Adipose tissue (tissue), 3 donors: Measurements from ENCODE around the gene MUC6. TPM values are rescaled to one million over a fixed set of nuclear protein-coding genes. Genes with fewer than 3 reads are reported as not detected.

Source experiments
- H3K27ac ChIP-seq: one replicate; pipeline ENCODE4 v1.5.1; 2013; ENCODE audit warnings: low read depth, low read length
- WGBS, 3 donors: extraction: QIAGEN DNeasy Blood & Tissue Kit; methylation state at CpG; one replicate each; pipeline ENCODE4 v1.1.7; 2013; 5-methylcytosine and 5-hydroxymethylcytosine counted together
- polyA plus RNA-seq, 3 donors: library from polyadenylated mRNA; stranded (reverse); fragments of 200-250 nt; gene quantifications; one replicate each; pipeline ENCODE4 v1.2.3, GENCODE V29; 2013
- donor health status: healthy with polysubstance abuse.
- donor health status: Bipolar disorder and iron deficiency.
- donor health status: healthy.

MUC6 gene
- polyA plus RNA-seq, 3 donors, result 6.2 to 10.6 TPM; not detected in 1

DNA sequence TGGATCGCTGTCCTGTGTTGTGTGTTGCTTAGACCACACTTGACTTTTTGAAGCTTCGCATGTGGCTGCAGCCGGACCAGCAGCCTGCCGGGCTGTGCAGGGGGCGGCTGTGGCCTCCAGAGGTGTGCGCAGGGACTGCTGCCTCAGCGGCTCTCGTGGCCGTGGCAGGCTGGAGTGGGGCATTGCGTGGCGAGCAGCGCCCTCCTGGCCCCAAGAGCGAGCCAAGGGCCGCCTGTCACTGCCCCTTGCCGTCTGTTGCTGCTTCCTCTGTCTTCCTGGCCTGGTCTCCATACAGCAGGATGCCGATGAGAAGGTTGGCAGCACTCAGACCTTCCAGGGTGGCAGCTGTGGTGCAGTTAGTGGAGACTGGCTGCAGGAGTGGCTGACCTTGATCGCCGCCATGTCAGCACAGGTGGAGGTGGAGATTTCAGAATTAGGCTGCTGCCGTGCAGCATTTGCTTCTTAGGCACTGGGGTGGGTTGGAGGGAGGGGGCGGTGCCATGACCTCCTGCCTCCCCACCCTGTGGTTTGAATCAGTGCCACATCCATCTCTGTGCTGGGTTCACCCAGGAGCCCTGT is 34.0 kb downstream of the MUC6 start:
- 81 to 93% (median 93%) methylated on average over 20 of the region's 20 CpGs for WGBS, 3 donors
- H3K27ac ChIP-seq, result no peak overlapping the region

GRCh38 chr11:1001617-1002405 is 34.7 kb downstream of the MUC6 start:
- 93 to 95% (median 93%) methylated on average over 32 of the region's 32 CpGs for WGBS, 3 donors
- no peak overlapping the region for H3K27ac ChIP-seq

DNA sequence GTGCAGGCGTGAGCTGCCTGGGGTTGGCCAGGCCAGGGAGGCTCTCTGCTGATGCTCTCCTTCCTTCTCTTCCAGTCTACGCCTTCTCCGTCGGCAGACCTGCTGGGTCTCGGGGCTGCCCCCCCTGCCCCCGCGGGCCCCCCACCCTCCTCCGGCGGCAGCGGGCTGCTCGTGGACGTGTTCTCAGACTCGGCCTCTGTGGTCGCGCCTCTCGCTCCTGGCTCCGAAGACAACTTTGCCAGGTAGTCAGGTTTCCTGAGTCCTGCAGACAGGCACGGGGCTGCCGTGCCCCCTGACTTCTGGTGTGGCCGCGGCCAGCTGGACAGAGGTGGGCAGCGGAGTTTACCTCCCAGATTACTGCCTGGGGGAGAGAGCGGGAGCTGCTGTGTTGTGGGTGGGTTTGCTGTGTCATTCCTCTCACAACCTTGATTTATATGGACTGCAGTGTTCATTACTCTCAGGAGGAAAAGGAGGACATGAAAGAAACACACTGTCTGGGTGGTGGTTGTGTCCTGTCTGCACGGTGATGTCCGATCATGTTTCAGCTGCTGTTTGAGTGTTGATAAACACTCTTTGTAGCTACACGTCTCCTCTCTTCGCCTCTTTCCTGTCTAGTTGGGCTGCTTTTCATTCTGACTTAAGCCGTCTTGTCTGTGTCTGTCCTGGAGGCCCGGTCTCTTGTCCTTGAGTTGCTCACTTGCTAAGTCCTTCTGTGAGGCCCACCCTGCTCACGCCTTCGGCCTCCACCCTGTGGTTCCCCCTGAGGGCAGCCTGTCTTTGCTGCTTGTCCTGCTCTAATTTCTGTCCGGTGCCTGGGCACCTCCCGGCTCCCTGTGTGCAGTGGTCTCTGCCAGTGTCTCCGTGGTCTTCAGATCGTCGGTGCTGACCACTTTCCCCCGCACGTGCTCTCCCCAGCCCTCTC is 35.9 kb downstream of the MUC6 start:
- H3K27ac ChIP-seq, result no peak overlapping the region
- WGBS, 3 donors, result 89 to 92% (median 91%) methylated on average over 29 to 38 of the region's 38 CpGs

- H3K27ac ChIP-seq, result no peak overlapping the region
- 93 to 96% (median 95%) methylated on average over 10 of the region's 10 CpGs for WGBS, 3 donors
These were observed 37.5 kb downstream of the MUC6 start for GRCh38 chr11:999009-999408.

GRCh38 chr11:997907-998306 is 38.6 kb downstream of the MUC6 start:
- WGBS, 3 donors, result 92 to 97% (median 95%) methylated on average over 14 of the region's 14 CpGs
- no peak overlapping the region for H3K27ac ChIP-seq

DNA sequence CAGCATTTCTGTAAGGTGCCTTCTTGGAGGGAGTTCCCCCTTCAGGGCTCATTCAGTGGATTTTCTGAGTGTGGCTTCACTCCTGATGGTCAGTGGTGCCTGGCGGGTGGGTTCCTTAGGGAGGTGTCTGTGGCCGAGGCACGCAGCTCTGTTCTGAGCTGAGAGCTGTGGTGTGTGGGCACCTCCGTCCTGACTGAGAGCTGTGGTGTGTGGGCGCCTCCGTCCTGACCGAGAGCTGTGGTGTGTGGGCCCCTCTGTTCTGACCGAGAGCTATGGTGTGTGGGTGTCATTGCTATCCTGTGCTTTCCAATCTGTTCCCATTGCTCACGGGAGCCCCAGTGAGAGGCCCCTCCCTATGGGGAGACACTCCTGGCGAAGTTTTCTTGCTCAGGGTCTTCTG is 39.8 kb downstream of the MUC6 start:
- no peak overlapping the region for H3K27ac ChIP-seq
- 92 to 94% (median 92%) methylated on average over 10 of the region's 10 CpGs for WGBS, 3 donors

DNA sequence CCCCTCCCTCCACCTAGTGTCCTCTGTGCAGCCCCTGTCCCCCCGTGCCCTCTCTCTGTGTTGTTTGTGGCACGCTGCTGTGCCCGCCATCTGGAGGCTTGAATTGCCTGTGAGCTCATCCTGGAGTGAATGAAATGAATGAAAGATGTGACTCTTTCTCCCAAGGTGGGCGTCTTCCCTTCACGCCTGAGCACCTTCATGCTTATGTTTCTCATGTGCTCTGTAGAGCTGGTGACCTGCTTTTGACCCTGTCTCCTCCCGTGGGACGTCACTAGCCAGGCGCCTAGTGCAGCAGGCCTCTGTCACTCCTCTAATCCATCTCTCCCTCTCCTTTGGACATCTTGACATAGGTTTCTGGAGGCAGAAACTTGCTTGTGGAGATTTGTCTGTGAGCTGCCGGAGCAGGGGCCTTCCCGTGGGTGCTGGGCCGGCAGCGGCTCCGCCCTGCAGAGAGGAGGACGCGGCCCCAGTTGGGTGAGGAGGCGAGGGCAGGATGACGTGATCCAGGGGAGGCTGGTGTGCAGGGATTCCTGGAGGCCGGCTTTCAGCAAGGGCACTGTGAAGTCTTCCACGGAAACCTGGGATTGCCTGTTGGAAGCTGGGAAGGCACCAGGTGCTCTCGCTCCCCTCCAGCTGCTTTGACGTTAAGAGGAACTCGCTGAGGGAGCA is 40.6 kb downstream of the MUC6 start:
- whole genome bisulfite sequencing, 3 donors, result 70 to 80% (median 71%) methylated on average over 22 of the region's 22 CpGs
- H3K27ac ChIP-seq, result no peak overlapping the region

GRCh38 chr11:995044-995751 is 41.3 kb downstream of the MUC6 start:
- WGBS, 3 donors, result 80 to 97% (median 80%) methylated on average over 14 to 16 of the region's 16 CpGs

GRCh38 chr11:993632-994167 is 42.8 kb downstream of the MUC6 start:
- no peak overlapping the region for H3K27ac ChIP-seq
- 92 to 93% (median 93%) methylated on average over 33 to 35 of the region's 35 CpGs for WGBS, 3 donors

More at GRCh38 chr11:995044-995751, 41.3 kb downstream of the MUC6 start:
- no peak overlapping the region for H3K27ac ChIP-seq

- H3K27ac ChIP-seq, result no peak overlapping the region
- WGBS, 3 donors, result 94 to 96% (median 95%) methylated on average over 16 of the region's 16 CpGs
These were observed 43.9 kb downstream of the MUC6 start for GRCh38 chr11:992577-992976.

DNA sequence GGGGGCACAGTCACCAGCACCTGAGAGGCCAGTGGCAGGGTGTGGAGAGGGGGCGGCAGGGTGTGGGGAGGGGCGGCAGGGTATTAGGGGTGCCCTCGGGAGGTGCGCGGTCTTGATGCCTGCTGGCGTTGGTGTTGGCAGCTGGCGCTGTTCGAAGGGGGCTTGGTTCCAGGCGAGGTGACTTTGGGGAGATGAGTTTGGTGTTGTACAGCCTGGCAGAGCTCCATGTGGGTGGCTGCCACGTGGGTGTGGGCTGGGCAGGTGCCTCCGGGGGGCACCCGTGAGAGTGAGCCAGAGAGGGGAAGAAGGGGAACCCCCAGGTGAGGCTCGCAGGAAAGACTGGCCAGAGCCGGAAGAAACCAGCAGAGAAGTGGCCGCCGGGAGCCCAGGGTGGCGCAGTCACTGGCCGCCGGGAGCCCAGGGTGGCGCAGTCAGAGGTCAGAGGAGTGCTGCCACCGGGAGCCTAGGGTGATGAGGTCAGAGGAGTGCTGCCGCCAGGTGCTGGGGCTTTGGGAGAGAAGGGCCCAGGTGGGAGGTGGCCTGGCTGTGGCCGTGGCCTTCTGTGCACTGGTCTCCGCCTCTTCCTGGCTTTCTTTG is 44.7 kb downstream of the MUC6 start:
- no peak overlapping the region for H3K27ac ChIP-seq
- WGBS, 3 donors, result 69 to 87% (median 74%) methylated on average over 21 to 24 of the region's 24 CpGs

DNA sequence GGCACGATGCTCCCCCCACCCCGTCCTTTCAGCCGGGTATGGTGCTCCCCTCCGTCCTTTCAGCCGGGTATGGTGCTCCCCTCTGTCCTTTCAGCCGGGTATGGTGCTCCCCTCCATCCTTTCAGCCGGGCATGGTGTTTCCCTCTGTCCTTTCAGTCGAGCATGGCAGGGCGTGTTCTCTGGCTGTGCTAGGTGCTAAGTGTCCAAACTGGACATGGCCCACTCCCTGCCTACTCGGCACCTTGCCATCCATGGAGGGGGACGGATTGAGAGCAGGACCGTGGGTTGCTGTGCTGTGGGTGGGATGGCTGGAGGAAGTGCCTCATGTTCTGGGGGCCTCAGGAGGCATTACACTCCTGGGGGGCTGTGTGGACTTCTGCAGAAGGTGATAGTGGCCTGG is 45.5 kb downstream of the MUC6 start:
- WGBS, 3 donors, result 82 to 87% (median 85%) methylated on average over 12 of the region's 12 CpGs
- H3K27ac ChIP-seq, result no peak overlapping the region

DNA sequence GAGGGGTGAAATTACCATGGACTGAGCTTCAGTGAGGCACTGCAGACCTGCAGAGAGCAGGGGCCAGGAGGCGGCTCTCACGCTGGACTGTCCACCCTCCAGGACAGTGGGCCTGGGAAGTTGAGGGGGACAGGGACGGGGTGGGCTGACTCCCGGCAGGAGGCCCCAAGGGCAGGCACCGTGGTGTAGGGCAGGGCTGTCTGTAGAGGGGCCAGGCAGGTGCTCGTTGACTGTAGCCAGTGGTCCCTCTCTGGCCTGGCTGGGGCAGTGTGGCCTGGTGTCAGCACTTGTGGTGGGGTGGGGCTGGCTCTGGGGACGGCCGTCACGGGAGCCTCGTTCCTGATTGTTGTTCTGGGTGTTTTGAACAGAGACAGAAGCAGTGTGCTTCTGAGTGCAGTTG is 46.4 kb downstream of the MUC6 start:
- H3K27ac ChIP-seq, result no peak overlapping the region
- 78 to 89% (median 87%) methylated on average over 10 of the region's 10 CpGs for WGBS, 3 donors

- H3K27ac ChIP-seq, result no peak overlapping the region
- 96 to 98% (median 98%) methylated on average over 15 of the region's 15 CpGs for WGBS, 3 donors
These were observed 48.8 kb downstream of the MUC6 start for GRCh38 chr11:987671-988070.

- no peak overlapping the region for H3K27ac ChIP-seq
- 92 to 96% (median 95%) methylated on average over 9 of the region's 9 CpGs for WGBS, 3 donors
These were observed 49.6 kb downstream of the MUC6 start for GRCh38 chr11:986952-987305.

DNA sequence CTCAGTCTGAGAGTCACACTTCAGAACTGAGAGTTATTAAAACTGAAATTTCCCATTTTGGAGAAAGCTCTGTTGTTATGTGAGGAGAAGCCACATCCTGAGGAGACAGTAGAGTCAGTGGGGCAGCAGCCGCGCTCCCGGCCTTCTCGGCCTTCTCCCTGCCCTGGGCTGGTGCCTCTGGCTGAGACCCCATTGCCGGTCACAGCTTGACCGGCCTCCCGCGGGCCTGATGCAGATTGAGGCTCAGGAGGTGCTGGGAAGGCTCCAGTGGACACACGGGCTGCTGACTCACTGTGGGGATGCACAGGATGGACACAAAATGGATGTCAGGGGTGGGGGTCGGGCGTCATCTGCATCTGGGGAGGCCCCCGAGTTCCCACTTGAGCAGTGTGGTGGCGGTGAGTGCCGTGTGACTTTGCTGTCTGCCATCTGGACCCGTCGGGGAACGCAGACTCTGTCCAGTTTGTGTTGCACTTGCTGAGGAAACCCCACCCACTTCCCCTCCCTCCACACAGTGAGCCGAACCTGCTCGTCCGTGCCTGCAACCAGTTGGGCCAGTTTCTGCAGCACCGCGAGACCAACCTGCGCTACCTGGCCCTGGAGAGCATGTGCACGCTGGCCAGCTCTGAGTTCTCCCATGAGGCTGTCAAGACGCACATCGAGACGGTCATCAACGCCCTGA is 50.1 kb downstream of the MUC6 start:
- WGBS, 3 donors, result 74 to 83% (median 75%) methylated on average over 26 to 28 of the region's 28 CpGs
- no peak overlapping the region for H3K27ac ChIP-seq

DNA sequence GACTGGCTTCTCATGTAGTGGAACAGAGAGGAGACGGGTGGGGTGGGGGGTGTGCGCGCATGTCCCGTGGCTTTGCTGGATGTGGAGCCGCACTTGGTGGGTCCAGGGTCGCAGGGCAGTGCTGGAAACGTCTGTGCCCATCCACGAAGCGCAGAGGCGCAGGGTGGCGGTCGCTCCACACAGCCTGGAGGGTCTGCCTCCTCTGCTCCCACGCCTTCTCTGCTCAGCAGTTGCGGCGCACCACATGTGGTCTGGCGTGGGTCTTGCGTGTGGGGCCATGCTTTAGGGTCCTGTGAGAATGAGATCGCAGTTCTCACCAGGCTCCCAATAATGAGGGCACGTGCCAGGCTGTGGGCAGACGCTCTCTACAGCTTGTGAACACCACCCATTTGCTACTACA is 50.7 kb downstream of the MUC6 start:
- no peak overlapping the region for H3K27ac ChIP-seq
- 93 to 96% (median 94%) methylated on average over 20 of the region's 20 CpGs for WGBS, 3 donors
